Neural cell (in vitro differentiated cells): ENCODE data around the gene NEDD4L. TPM values are rescaled to one million over a fixed set of nuclear protein-coding genes. Genes with fewer than 3 reads are reported as not detected.
A peak's percentile ranks its signal among the peaks of the same experiment; 100 is the strongest.

ENCODE experiments used
- H2AFZ ChIP-seq: fragments of 200-600, 300-800 bp; sonication (generic), shearing (Covaris generic); 2 replicates; pipeline ENCODE4 v1.6.0; 2014; ENCODE audit warnings: low read depth, mild to moderate bottlenecking, antibody characterized with exemption, low read length, moderate library complexity
- H3F3A ChIP-seq: fragments of 200-600 bp; shearing (Covaris generic); 2 replicates; pipeline ENCODE4 v1.6.1; 2016; ENCODE audit warnings: mild to moderate bottlenecking, moderate library complexity, mixed read lengths, antibody characterized with exemption, low read length; ENCODE audit not compliant: insufficient read depth, poor library complexity, severe bottlenecking
- H3K27ac ChIP-seq: fragments of 200-600, 300-800 bp; sonication (generic), shearing (Covaris generic); 2 replicates; pipeline ENCODE4 v1.5.1; 2014; ENCODE audit warnings: mild to moderate bottlenecking, low read length, moderate library complexity
- H3K27me3 ChIP-seq: fragments of 300-800, 200-600 bp; sonication (generic), shearing (Covaris generic); 2 replicates; pipeline ENCODE4 v1.6.0; 2014; ENCODE audit warnings: mild to moderate bottlenecking, low read depth, low read length, moderate library complexity; ENCODE audit not compliant: insufficient read depth
- H3K36me3 ChIP-seq: fragments of 300-800, 200-600 bp; sonication (generic), shearing (Covaris generic); 2 replicates; pipeline ENCODE4 v1.5.1; 2014; ENCODE audit warnings: mild to moderate bottlenecking, antibody characterized with exemption, low read length, moderate library complexity; ENCODE audit not compliant: insufficient read depth
- H3K4me2 ChIP-seq: fragments of 300-800, 200-600 bp; sonication (generic), shearing (Covaris generic); 2 replicates; pipeline ENCODE4 v1.6.0; 2014; ENCODE audit warnings: mild to moderate bottlenecking, low read length
- H3K4me3 ChIP-seq: fragments of 300-800, 200-600 bp; sonication (generic), shearing (Covaris generic); 2 replicates; pipeline ENCODE4 v1.5.1; 2014; ENCODE audit warnings: mild to moderate bottlenecking, low read length, moderate library complexity
- H3K79me2 ChIP-seq: fragments of 200-600 bp; shearing (Covaris generic); replicated peaks from 2 replicates; pipeline ENCODE4 v1.6.0; 2014; ENCODE audit warnings: mild to moderate bottlenecking, low read length, moderate library complexity; ENCODE audit not compliant: insufficient read depth
- H3K9ac ChIP-seq: fragments of 300-800, 200-600 bp; sonication (generic), shearing (Covaris generic); 2 replicates; pipeline ENCODE4 v1.6.1; 2016; ENCODE audit warnings: mild to moderate bottlenecking, low read length, mixed read lengths
- H3K9me2 ChIP-seq: fragments of 200-600 bp; shearing (Covaris generic); 2 replicates; pipeline ENCODE4 v1.6.1; 2016; ENCODE audit warnings: mild to moderate bottlenecking, low read length, mixed read lengths; ENCODE audit not compliant: insufficient read depth
- H3K9me3 ChIP-seq: fragments of 200-600, 300-800 bp; sonication (generic), shearing (Covaris generic); 2 replicates; pipeline ENCODE4 v1.6.1; 2016; ENCODE audit warnings: mild to moderate bottlenecking, mixed run types, low read length, moderate library complexity, mixed read lengths
- H4K20me1 ChIP-seq: fragments of 200-600 bp; shearing (Covaris generic); 2 replicates; pipeline ENCODE4 v1.6.1; 2016; ENCODE audit warnings: mild to moderate bottlenecking, mixed run types; ENCODE audit not compliant: insufficient read depth
- EP300 ChIP-seq: fragments of 450-650 bp; conservative IDR thresholded peaks from 2 replicates; pipeline ENCODE4 v1.6.1; 2014; ENCODE audit warnings: antibody characterized with exemption, mild to moderate bottlenecking, moderate library complexity; ENCODE audit not compliant: poor library complexity, severe bottlenecking
- EZH2 ChIP-seq: fragments of 200-600, 300-800 bp; shearing (Covaris generic), sonication (generic); IDR thresholded peaks from 2 replicates; pipeline ENCODE4 v1.6.1; 2014; ENCODE audit warnings: antibody characterized with exemption, low read length, borderline replicate concordance, mild to moderate bottlenecking; ENCODE audit not compliant: insufficient read depth, poor library complexity, severe bottlenecking
- MXI1 ChIP-seq: fragments of 450-650 bp; conservative IDR thresholded peaks from 2 replicates; pipeline ENCODE4 v1.6.1; 2014; ENCODE audit warnings: antibody characterized with exemption, mild to moderate bottlenecking; ENCODE audit not compliant: poor library complexity, severe bottlenecking
- POLR2AphosphoS5 ChIP-seq: IDR thresholded peaks from 2 replicates; pipeline ENCODE4 v1.6.1; 2012
- RAD21 ChIP-seq: fragments of 450-650 bp; conservative IDR thresholded peaks from 2 replicates; pipeline ENCODE4 v1.6.1; 2014; ENCODE audit warnings: antibody characterized with exemption, mild to moderate bottlenecking, moderate library complexity
- REST ChIP-seq: IDR thresholded peaks from 2 replicates; pipeline ENCODE4 v1.6.1; 2012; ENCODE audit warnings: borderline replicate concordance
- SMC3 ChIP-seq: fragments of 450-650 bp; conservative IDR thresholded peaks from 2 replicates; pipeline ENCODE4 v1.6.1; 2014; ENCODE audit warnings: antibody characterized with exemption, mild to moderate bottlenecking, moderate library complexity; ENCODE audit not compliant: poor library complexity
- TAF1 ChIP-seq: IDR thresholded peaks from 2 replicates; pipeline ENCODE4 v1.6.1; 2012; ENCODE audit warnings: low read depth
- polyA plus RNA-seq: library from polyadenylated mRNA; depleted of rRNA; stranded (reverse); fragments of >200 nt; gene quantifications from 2 replicates; pipeline ENCODE4 v1.2.3, GENCODE V29; 2014
- TF ChIP-seq, protein P1 (sequence below): fragments of 450-650 bp; IDR thresholded peaks from 2 replicates; pipeline ENCODE4 v1.5.1; 2014; ENCODE audit warnings: antibody characterized with exemption, mild to moderate bottlenecking, moderate library complexity; ENCODE audit not compliant: poor library complexity, severe bottlenecking

Gene NEDD4L
- polyA plus RNA-seq, 1 donor from 2014 or later = 97.9 TPM

GRCh38 chr18:58316396-58317342, 272.6 kb downstream of the NEDD4L start:
- Histone ChIP-seq H3K4me3 (no peak overlapping the region), H3K4me2 (no peak overlapping the region), H3K79me2 (peaks cover 16% of the 10 kb centered on the region), H3K36me3 (peaks cover 6% of the 10 kb centered on the region), H4K20me1 (no peaks in the 10 kb centered on the region), H3K9ac (no peak overlapping the region), H3K27ac (peak overlapping the region; percentile 40), H3K27me3 (no peaks in the 10 kb centered on the region), H2AFZ (no peak overlapping the region), H3K9me2 (no peaks in the 10 kb centered on the region), H3K9me3 (no peaks in the 10 kb centered on the region), H3F3A (peaks cover 3% of the 10 kb centered on the region)
- no peak for TF ChIP-seq EZH2
- TF ChIP-seq, protein P1, sequence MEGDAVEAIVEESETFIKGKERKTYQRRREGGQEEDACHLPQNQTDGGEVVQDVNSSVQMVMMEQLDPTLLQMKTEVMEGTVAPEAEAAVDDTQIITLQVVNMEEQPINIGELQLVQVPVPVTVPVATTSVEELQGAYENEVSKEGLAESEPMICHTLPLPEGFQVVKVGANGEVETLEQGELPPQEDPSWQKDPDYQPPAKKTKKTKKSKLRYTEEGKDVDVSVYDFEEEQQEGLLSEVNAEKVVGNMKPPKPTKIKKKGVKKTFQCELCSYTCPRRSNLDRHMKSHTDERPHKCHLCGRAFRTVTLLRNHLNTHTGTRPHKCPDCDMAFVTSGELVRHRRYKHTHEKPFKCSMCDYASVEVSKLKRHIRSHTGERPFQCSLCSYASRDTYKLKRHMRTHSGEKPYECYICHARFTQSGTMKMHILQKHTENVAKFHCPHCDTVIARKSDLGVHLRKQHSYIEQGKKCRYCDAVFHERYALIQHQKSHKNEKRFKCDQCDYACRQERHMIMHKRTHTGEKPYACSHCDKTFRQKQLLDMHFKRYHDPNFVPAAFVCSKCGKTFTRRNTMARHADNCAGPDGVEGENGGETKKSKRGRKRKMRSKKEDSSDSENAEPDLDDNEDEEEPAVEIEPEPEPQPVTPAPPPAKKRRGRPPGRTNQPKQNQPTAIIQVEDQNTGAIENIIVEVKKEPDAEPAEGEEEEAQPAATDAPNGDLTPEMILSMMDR = no peak
- no peak for TF ChIP-seq MXI1
- no peak for TF ChIP-seq POLR2AphosphoS5
- TF ChIP-seq TAF1 = no peak
- no peak for TF ChIP-seq REST
- TF ChIP-seq EP300 = no peak
- no peak for TF ChIP-seq SMC3
- no peak for TF ChIP-seq RAD21

- no peak overlapping the region for H3K4me3 ChIP-seq
- H4K20me1 ChIP-seq = no peaks in the 10 kb centered on the region
- H3K27ac ChIP-seq = no peak overlapping the region
- H3F3A ChIP-seq = peaks cover 3% of the 10 kb centered on the region
- peaks cover 5% of the 10 kb centered on the region for H3K79me2 ChIP-seq
- no peak overlapping the region for H3K4me2 ChIP-seq
- H3K9me3 ChIP-seq = no peaks in the 10 kb centered on the region
- no peak for TF ChIP-seq TAF1
- TF ChIP-seq EP300 = no peak
- no peak for TF ChIP-seq POLR2AphosphoS5
- no peak for TF ChIP-seq RAD21
- TF ChIP-seq REST = no peak
- TF ChIP-seq, protein P1 = no peak
- TF ChIP-seq EZH2 = no peak
- no peak for TF ChIP-seq SMC3
- no peak for TF ChIP-seq MXI1
- H3K9me2 ChIP-seq = no peaks in the 10 kb centered on the region
- H3K9ac ChIP-seq = no peak overlapping the region
- H3K36me3 ChIP-seq = peaks cover 10% of the 10 kb centered on the region
- no peaks in the 10 kb centered on the region for H3K27me3 ChIP-seq
- no peak overlapping the region for H2AFZ ChIP-seq
These were observed 275.7 kb downstream of the NEDD4L start for GRCh38 chr18:58319719-58320118.
